ENCODE measurements around the gene MSH5.

The MSH5 gene

GRCh38 chr6:31762878-31763618, 23.2 kb downstream of the MSH5 start:
- Mint-ChIP-seq H3K36me3 (ENCODE audit: insufficient read depth) (peaks cover 4% of the 10 kb centered on the region), H3K27ac (peak overlapping the region; percentile 31 to 83)
- no peak for ATAC-seq (replicated peaks)

GRCh38 chr6:31763619-31763940, 23.8 kb downstream of the MSH5 start:
- Mint-ChIP-seq H3K4me1 (ENCODE audit: low read depth in 2 of 2) (peaks cover 0 to 7% of the 10 kb centered on the region in 2 donors), H3K4me3 (no peak overlapping the region), H3K27me3 (no peaks in the 10 kb centered on the region), H3K27ac (peak overlapping the region; percentile 31 to 83), H3K9me3 (no peaks in the 10 kb centered on the region), H3K36me3 (ENCODE audit: insufficient read depth) (peaks cover 4% of the 10 kb centered on the region)
- DNase-seq = no peak
- no peak for ATAC-seq (replicated peaks)

More at GRCh38 chr6:31762878-31763618, 23.2 kb downstream of the MSH5 start:
- Mint-ChIP-seq H3K9me3 (no peaks in the 10 kb centered on the region), H3K4me1 (ENCODE audit: low read depth in 2 of 2) (peaks cover 0 to 7% of the 10 kb centered on the region in 2 donors), H3K4me3 (no peak overlapping the region), H3K27me3 (no peaks in the 10 kb centered on the region)
- DNase-seq = no peak

GRCh38 chr6:31764198-31764597, 24.4 kb downstream of the MSH5 start:
- DNase-seq = no peak
- Mint-ChIP-seq H3K27me3 (no peaks in the 10 kb centered on the region), H3K4me1 (ENCODE audit: low read depth in 2 of 2) (peaks cover 0 to 7% of the 10 kb centered on the region in 2 donors), H3K36me3 (ENCODE audit: insufficient read depth) (peaks cover 4% of the 10 kb centered on the region), H3K9me3 (no peaks in the 10 kb centered on the region), H3K4me3 (no peak overlapping the region), H3K27ac (peak overlapping the region in 1 of 2 donors; percentile 31)
- ATAC-seq (replicated peaks) = no peak

GRCh38 chr6:31765559-31765909, 25.7 kb downstream of the MSH5 start:
- ATAC-seq (replicated peaks) (no peak), DNase-seq (no peak)
- peaks cover 6 to 13% of the 10 kb centered on the region in 2 donors for H3K4me1 Mint-ChIP-seq (ENCODE audit: low read depth in 2 of 2)
- no peak overlapping the region for H3K4me3 Mint-ChIP-seq
- peak overlapping the region in 1 of 2 donors; percentile 35 for H3K27ac Mint-ChIP-seq
- H3K27me3 Mint-ChIP-seq = no peaks in the 10 kb centered on the region
- peaks cover 6% of the 10 kb centered on the region for H3K36me3 Mint-ChIP-seq (ENCODE audit: insufficient read depth)
- no peaks in the 10 kb centered on the region for H3K9me3 Mint-ChIP-seq

GRCh38 chr6:31765910-31766794, 26.3 kb downstream of the MSH5 start:
- Mint-ChIP-seq H3K27me3 (no peaks in the 10 kb centered on the region), H3K36me3 (ENCODE audit: insufficient read depth) (peaks cover 6% of the 10 kb centered on the region), H3K4me1 (ENCODE audit: low read depth in 2 of 2) (peaks cover 7 to 15% of the 10 kb centered on the region in 2 donors), H3K4me3 (no peak overlapping the region), H3K9me3 (no peaks in the 10 kb centered on the region), H3K27ac (no peak overlapping the region)
- no peak for ATAC-seq (replicated peaks)
- no peak for DNase-seq

GRCh38 chr6:31767096-31767645, 27.4 kb downstream of the MSH5 start:
- Mint-ChIP-seq H3K9me3 (no peaks in the 10 kb centered on the region), H3K4me3 (no peak overlapping the region), H3K36me3 (ENCODE audit: insufficient read depth) (peaks cover 5% of the 10 kb centered on the region), H3K27me3 (no peaks in the 10 kb centered on the region), H3K4me1 (ENCODE audit: low read depth in 2 of 2) (peaks cover 12 to 20% of the 10 kb centered on the region in 2 donors), H3K27ac (no peak overlapping the region)
- DNase-seq (no peak), ATAC-seq (replicated peaks) (no peak)

- ATAC-seq (replicated peaks) (no peak), DNase-seq (no peak)
- Mint-ChIP-seq H3K9me3 (no peaks in the 10 kb centered on the region), H3K4me1 (ENCODE audit: low read depth in 2 of 2) (peaks cover 21 to 23% of the 10 kb centered on the region in 2 donors), H3K27ac (no peak overlapping the region), H3K36me3 (ENCODE audit: insufficient read depth) (peaks cover 8% of the 10 kb centered on the region), H3K4me3 (no peak overlapping the region), H3K27me3 (no peaks in the 10 kb centered on the region)
These were observed 28.8 kb downstream of the MSH5 start for GRCh38 chr6:31768363-31769257.

GRCh38 chr6:31769684-31770371, 30.0 kb downstream of the MSH5 start:
- H3K4me1 Mint-ChIP-seq (ENCODE audit: low read depth in 2 of 2) = peaks cover 18 to 21% of the 10 kb centered on the region in 2 donors
- H3K9me3 Mint-ChIP-seq = no peaks in the 10 kb centered on the region
- H3K36me3 Mint-ChIP-seq (ENCODE audit: insufficient read depth) = peaks cover 8% of the 10 kb centered on the region
- DNase-seq = peak; percentile 80 to 84 (median 82)
- ATAC-seq (replicated peaks) = peak; percentile 82
- H3K4me3 Mint-ChIP-seq = no peak overlapping the region
- H3K27me3 Mint-ChIP-seq = no peaks in the 10 kb centered on the region
- peak overlapping the region; percentile 73 to 89 for H3K27ac Mint-ChIP-seq

- no peaks in the 10 kb centered on the region for H3K27me3 Mint-ChIP-seq
- H3K27ac Mint-ChIP-seq = no peak overlapping the region
- H3K4me3 Mint-ChIP-seq = peak overlapping the region in 1 of 2 donors; percentile 31
- peaks cover 24 to 26% of the 10 kb centered on the region in 2 donors for H3K4me1 Mint-ChIP-seq (ENCODE audit: low read depth in 2 of 2)
- H3K9me3 Mint-ChIP-seq = no peaks in the 10 kb centered on the region
- H3K36me3 Mint-ChIP-seq (ENCODE audit: insufficient read depth) = peaks cover 8% of the 10 kb centered on the region
- ATAC-seq (replicated peaks) (no peak), DNase-seq (no peak)
These were observed 31.1 kb downstream of the MSH5 start for GRCh38 chr6:31770860-31771259.

- H3K4me1 Mint-ChIP-seq (ENCODE audit: low read depth in 2 of 2) = peaks cover 35 to 37% of the 10 kb centered on the region in 2 donors
- no peaks in the 10 kb centered on the region for H3K9me3 Mint-ChIP-seq
- ATAC-seq (replicated peaks) = no peak
- H3K4me3 Mint-ChIP-seq = peak overlapping the region in 1 of 2 donors; percentile 71
- no peak for DNase-seq
- H3K36me3 Mint-ChIP-seq (ENCODE audit: insufficient read depth) = peaks cover 13% of the 10 kb centered on the region
- no peaks in the 10 kb centered on the region for H3K27me3 Mint-ChIP-seq
- H3K27ac Mint-ChIP-seq = no peak overlapping the region
These were observed 32.2 kb downstream of the MSH5 start for GRCh38 chr6:31771992-31772358.

- H3K4me3 Mint-ChIP-seq = no peak overlapping the region
- no peaks in the 10 kb centered on the region for H3K9me3 Mint-ChIP-seq
- DNase-seq = no peak
- ATAC-seq (replicated peaks) = no peak
- peak overlapping the region in 1 of 2 donors; percentile 86 for H3K27ac Mint-ChIP-seq
- H3K27me3 Mint-ChIP-seq = no peaks in the 10 kb centered on the region
- H3K36me3 Mint-ChIP-seq (ENCODE audit: insufficient read depth) = peaks cover 14% of the 10 kb centered on the region
- peaks cover 35 to 38% of the 10 kb centered on the region in 2 donors for H3K4me1 Mint-ChIP-seq (ENCODE audit: low read depth in 2 of 2)
These were observed 35.4 kb downstream of the MSH5 start for GRCh38 chr6:31775184-31775583.

GRCh38 chr6:31775633-31776484, 36.1 kb downstream of the MSH5 start:
- H3K36me3 Mint-ChIP-seq (ENCODE audit: insufficient read depth) = peaks cover 18% of the 10 kb centered on the region
- no peaks in the 10 kb centered on the region for H3K27me3 Mint-ChIP-seq
- peaks cover 35 to 38% of the 10 kb centered on the region in 2 donors for H3K4me1 Mint-ChIP-seq (ENCODE audit: low read depth in 2 of 2)
- DNase-seq (no peak), ATAC-seq (replicated peaks) (no peak)
- H3K4me3 Mint-ChIP-seq = peak overlapping the region; percentile 64 to 80
- peak overlapping the region; percentile 91 to 94 for H3K27ac Mint-ChIP-seq
- no peaks in the 10 kb centered on the region for H3K9me3 Mint-ChIP-seq
